ACHN (cell line): ENCODE data around the gene SF3A1.
"Not testable (repeated sequence)": the region's sequence is repeated elsewhere in the genome, so short reads cannot be mapped to it uniquely, and the experiment has no call there.

Experiments
- DNase-seq: peaks from one replicate; pipeline ENCODE4 v3.0.0-alpha.2; 2015
- in situ Hi-C: cut with HindIII; loops from 2 replicates; pipeline ENCODE4 v1.10.0; 2017; ENCODE audit warnings: low sequenced_read_pairs, low pct_ligation_motif_present, low pct_unique_long_range_greater_than_20kb

Gene SF3A1

GRCh38 chr22:30356449-30357235 lies at the start of gene SF3A1, which contains the start of gene CCDC157:
SF3A1 (minus strand) TSS chr22:30356894; CDS start chr22:30356792, 102 bp downstream.
CCDC157 (plus strand) TSS chr22:30357007; CDS start chr22:30366001, 8,994 bp downstream.
- in situ Hi-C loops = no loop called here
- DNase-seq = peak; percentile 86

GRCh38 chr22:30406400-30406799 lies 49.7 kb upstream of the SF3A1 start:
- DNase-seq = no peak

GRCh38 chr22:30405731-30406130 lies 49.0 kb upstream of the SF3A1 start:
- no peak for DNase-seq
- in situ Hi-C loops = no loop called here

More at GRCh38 chr22:30406400-30406799, 49.7 kb upstream of the SF3A1 start:
- in situ Hi-C loops = no loop called here

- no peak for DNase-seq
- in situ Hi-C loops = no loop called here
Measured at GRCh38 chr22:30404307-30404706, 47.6 kb upstream of the SF3A1 start.

GRCh38 chr22:30402766-30403104 lies 46.0 kb upstream of the SF3A1 start:
- in situ Hi-C loops, DNase-seq: not testable (repeated sequence)

- in situ Hi-C loops = no loop called here
- DNase-seq = no peak
Measured at GRCh38 chr22:30402028-30402765, 45.5 kb upstream of the SF3A1 start.

GRCh38 chr22:30401024-30401423 lies 44.3 kb upstream of the SF3A1 start:
- in situ Hi-C loops, DNase-seq: not testable (repeated sequence)

- DNase-seq = no peak
- in situ Hi-C loops = no loop called here
Measured at GRCh38 chr22:30400159-30400558, 43.5 kb upstream of the SF3A1 start.

- in situ Hi-C loops = no loop called here
- DNase-seq = no peak
Measured at GRCh38 chr22:30399718-30400117, 43.0 kb upstream of the SF3A1 start.

GRCh38 chr22:30398685-30399680 lies 42.3 kb upstream of the SF3A1 start:
- DNase-seq = no peak

GRCh38 chr22:30397656-30398635 lies 41.3 kb upstream of the SF3A1 start:
- DNase-seq = no peak
- in situ Hi-C loops = no loop called here

More at GRCh38 chr22:30398685-30399680, 42.3 kb upstream of the SF3A1 start:
- in situ Hi-C loops = no loop called here

GRCh38 chr22:30396871-30397655 lies 40.4 kb upstream of the SF3A1 start, which contains the start of gene SEC14L2:
SEC14L2 (plus strand) TSS chr22:30397018; CDS start chr22:30397117, 99 bp downstream.
- in situ Hi-C loops = no loop called here
- DNase-seq = peak; percentile 56

GRCh38 chr22:30393885-30394284 lies 37.2 kb upstream of the SF3A1 start:
- DNase-seq = no peak
- in situ Hi-C loops = no loop called here

- no peak for DNase-seq
- in situ Hi-C loops = no loop called here
Measured at GRCh38 chr22:30393322-30393680, 36.6 kb upstream of the SF3A1 start.

- in situ Hi-C loops = no loop called here
- DNase-seq = no peak
Measured at GRCh38 chr22:30392661-30393321, 36.1 kb upstream of the SF3A1 start.

GRCh38 chr22:30390974-30391691 lies 34.4 kb upstream of the SF3A1 start:
- peak; percentile 61 for DNase-seq
- in situ Hi-C loops = no loop called here
